CD4-positive, alpha-beta memory T cell (primary cell): ENCODE data around the gene DIP2C. TPM values are rescaled to one million over a fixed set of nuclear protein-coding genes. Genes with fewer than 3 reads are reported as not detected.

ENCODE experiments used
- CTCF ChIA-PET: fragments of 350-600 bp; sonication (Branson Sonifier 250); formaldehyde crosslinking; loops from one replicate; lab custom pipeline; 2021; ENCODE audit warnings: inconsistent platforms; ENCODE audit not compliant: partially characterized antibody; lab: Charles Lee
- POLR2A ChIA-PET: fragments of 350-600 bp; sonication (Branson Sonifier 250); formaldehyde crosslinking; loops from one replicate; lab custom pipeline; 2021; ENCODE audit not compliant: partially characterized antibody; lab: Charles Lee
- DNase-seq, 5 donors: peaks; one replicate each; pipeline versions ENCODE4 v3.0.0 to v3.0.0-alpha.2; 2020 to 2022; ENCODE audit warnings: mixed read lengths in 1 of 5
- H3K27ac ChIP-seq: one replicate; pipeline ENCODE4 v1.7.0; 2013; ENCODE audit warnings: low read depth, low read length
- H3K27me3 ChIP-seq: 2 replicates; pipeline ENCODE4 v1.7.0; 2013; ENCODE audit warnings: mild to moderate bottlenecking, low read length, moderate library complexity; ENCODE audit not compliant: insufficient read depth
- H3K36me3 ChIP-seq: 2 replicates; pipeline ENCODE4 v1.7.0; 2013; ENCODE audit warnings: mild to moderate bottlenecking, low read length, moderate library complexity; ENCODE audit not compliant: insufficient read depth
- H3K4me1 ChIP-seq: 2 replicates; pipeline ENCODE4 v1.7.0; 2013; ENCODE audit warnings: mild to moderate bottlenecking, low read length, moderate library complexity; ENCODE audit not compliant: insufficient read depth
- H3K4me3 ChIP-seq, 2 donors: one replicate each; pipeline ENCODE4 v1.7.0; 2013; ENCODE audit warnings: low read length in 2 of 2, mild to moderate bottlenecking in 1 of 2
- H3K9me3 ChIP-seq, 2 donors: one replicate each; pipeline ENCODE4 v1.7.0; 2013; ENCODE audit warnings: low read length in 2 of 2, control low read depth in 1 of 2; ENCODE audit not compliant: control insufficient read depth in 1 of 2
- H3K27ac Mint-ChIP-seq, 7 donors: one replicate each; pipeline ENCODE4 v1.8.0; 2020 to 2021; ENCODE audit warnings: mixed read lengths in 7 of 7, mild to moderate bottlenecking in 6 of 7, inconsistent platforms in 3 of 7, moderate library complexity in 3 of 7
- H3K27me3 Mint-ChIP-seq, 2 donors: one replicate each; pipeline ENCODE4 v1.8.0; 2020 to 2021; ENCODE audit warnings: mixed read lengths in 2 of 2
- H3K36me3 Mint-ChIP-seq, 2 donors: one replicate each; pipeline ENCODE4 v1.8.0; 2020 to 2021; ENCODE audit warnings: mixed read lengths in 2 of 2, inconsistent platforms in 1 of 2, mild to moderate bottlenecking in 1 of 2
- H3K4me1 Mint-ChIP-seq, 4 donors: one replicate each; pipeline ENCODE4 v1.8.0; 2020 to 2021; ENCODE audit warnings: mixed read lengths in 4 of 4, mild to moderate bottlenecking in 1 of 4
- H3K4me3 Mint-ChIP-seq, 8 donors: one replicate each; pipeline ENCODE4 v1.8.0; 2020 to 2021; ENCODE audit warnings: mixed read lengths in 8 of 8, mild to moderate bottlenecking in 7 of 8, moderate library complexity in 6 of 8, inconsistent platforms in 3 of 8
- H3K9me3 Mint-ChIP-seq, 8 donors: one replicate each; pipeline ENCODE4 v1.8.0; 2020 to 2021; ENCODE audit warnings: mixed read lengths in 8 of 8, mild to moderate bottlenecking in 5 of 8, inconsistent platforms in 3 of 8, moderate library complexity in 1 of 8
- intact Hi-C: fragments of 100-400 bp; cut with micrococcal nuclease; formaldehyde crosslinking; loops from one replicate; pipeline ENCODE4 v1.15.1; 2023
- polyA plus RNA-seq, 2 donors: library from polyadenylated mRNA; unstranded; fragments of 300-500 nt; fragmentation: Illumina TruSeq; gene quantifications; one replicate each; pipeline ENCODE4 v1.2.3, GENCODE V29; 2021
- total RNA-seq, 2 experiments: library from RNA; stranded (reverse); gene quantifications; one replicate each; pipeline ENCODE4 v1.2.3, GENCODE V29; 2021

DIP2C gene
- total and polyA plus RNA-seq, 4 experiments from 2014 or later = 1.1 to 6.0 (median 3.9) TPM

- H3K4me3 Mint-ChIP-seq = no peak overlapping the region
- Histone ChIP-seq H3K27me3 (no peaks in the 10 kb centered on the region), H3K9me3 (no peaks in the 10 kb centered on the region), H3K27ac (no peak overlapping the region), H3K4me3 (no peak overlapping the region), H3K4me1 (no peaks in the 10 kb centered on the region), H3K36me3 (no peaks in the 10 kb centered on the region)
- H3K36me3 Mint-ChIP-seq = no peaks in the 10 kb centered on the region
- peaks cover 0 to 1% (median 0%) of the 10 kb centered on the region in 4 donors for H3K4me1 Mint-ChIP-seq
- intact Hi-C loops = no loop called here
- H3K27me3 Mint-ChIP-seq = peaks cover 9 to 20% of the 10 kb centered on the region in 2 donors
- no peak for DNase-seq
- H3K27ac Mint-ChIP-seq = no peak overlapping the region
- no peaks in the 10 kb centered on the region for H3K9me3 Mint-ChIP-seq
- CTCF ChIA-PET = no interaction called here
- POLR2A ChIA-PET = no interaction called here
These were observed 50.3 kb downstream of the DIP2C start for GRCh38 chr10:639001-639750.

- Histone ChIP-seq H3K36me3 (no peaks in the 10 kb centered on the region), H3K4me1 (no peaks in the 10 kb centered on the region), H3K4me3 (no peak overlapping the region), H3K9me3 (no peaks in the 10 kb centered on the region), H3K27ac (no peak overlapping the region), H3K27me3 (no peaks in the 10 kb centered on the region)
- Mint-ChIP-seq H3K36me3 (no peaks in the 10 kb centered on the region), H3K27me3 (peaks cover 9 to 20% of the 10 kb centered on the region in 2 donors), H3K4me1 (peaks cover 0 to 1% (median 0%) of the 10 kb centered on the region in 4 donors), H3K4me3 (no peak overlapping the region), H3K9me3 (no peaks in the 10 kb centered on the region), H3K27ac (no peak overlapping the region)
- DNase-seq = no peak
- ChIA-PET CTCF (no interaction called here), POLR2A (no interaction called here)
- intact Hi-C loops = no loop called here
These were observed 51.7 kb downstream of the DIP2C start for GRCh38 chr10:637771-638195.

GRCh38 chr10:637221-637620, 52.2 kb downstream of the DIP2C start:
- H3K4me1 ChIP-seq = no peaks in the 10 kb centered on the region
- no peak overlapping the region for H3K4me3 Mint-ChIP-seq
- CTCF ChIA-PET = no interaction called here
- DNase-seq = no peak
- H3K4me3 ChIP-seq = no peak overlapping the region
- no peak overlapping the region for H3K27ac ChIP-seq
- no peaks in the 10 kb centered on the region for H3K36me3 Mint-ChIP-seq
- no peaks in the 10 kb centered on the region for H3K9me3 ChIP-seq
- H3K4me1 Mint-ChIP-seq = peaks cover 0 to 1% (median 0%) of the 10 kb centered on the region in 4 donors
- H3K9me3 Mint-ChIP-seq = no peaks in the 10 kb centered on the region
- peak overlapping the region in 1 of 7 donors; percentile 37 for H3K27ac Mint-ChIP-seq
- H3K36me3 ChIP-seq = no peaks in the 10 kb centered on the region
- peaks cover 9 to 20% of the 10 kb centered on the region in 2 donors for H3K27me3 Mint-ChIP-seq
- no peaks in the 10 kb centered on the region for H3K27me3 ChIP-seq
- intact Hi-C loops = no loop called here
- POLR2A ChIA-PET = no interaction called here

GRCh38 chr10:636769-637168, 52.7 kb downstream of the DIP2C start:
- Histone ChIP-seq H3K4me3 (no peak overlapping the region), H3K27ac (no peak overlapping the region), H3K36me3 (no peaks in the 10 kb centered on the region), H3K27me3 (no peaks in the 10 kb centered on the region), H3K9me3 (no peaks in the 10 kb centered on the region), H3K4me1 (no peaks in the 10 kb centered on the region)
- Mint-ChIP-seq H3K4me3 (no peak overlapping the region), H3K27me3 (peaks cover 9 to 20% of the 10 kb centered on the region in 2 donors), H3K9me3 (no peaks in the 10 kb centered on the region), H3K36me3 (no peaks in the 10 kb centered on the region), H3K27ac (no peak overlapping the region), H3K4me1 (peaks cover 0 to 1% (median 0%) of the 10 kb centered on the region in 4 donors)
- intact Hi-C loops = no loop called here
- POLR2A ChIA-PET = no interaction called here
- CTCF ChIA-PET = no interaction called here
- no peak for DNase-seq

- no peak for DNase-seq
- POLR2A ChIA-PET = no interaction called here
These were observed 53.3 kb downstream of the DIP2C start for GRCh38 chr10:636016-636730.

GRCh38 chr10:635088-635861, 54.2 kb downstream of the DIP2C start:
- intact Hi-C loops = no loop called here
- Histone ChIP-seq H3K9me3 (no peaks in the 10 kb centered on the region), H3K27ac (no peak overlapping the region), H3K4me3 (no peak overlapping the region), H3K27me3 (no peaks in the 10 kb centered on the region), H3K36me3 (no peaks in the 10 kb centered on the region), H3K4me1 (no peaks in the 10 kb centered on the region)
- no peaks in the 10 kb centered on the region for H3K36me3 Mint-ChIP-seq
- no peak for DNase-seq
- CTCF ChIA-PET = no interaction called here
- no peaks in the 10 kb centered on the region for H3K9me3 Mint-ChIP-seq
- POLR2A ChIA-PET = no interaction called here
- H3K27ac Mint-ChIP-seq = no peak overlapping the region
- H3K4me3 Mint-ChIP-seq = no peak overlapping the region
- peaks cover 0 to 1% (median 0%) of the 10 kb centered on the region in 4 donors for H3K4me1 Mint-ChIP-seq
- peaks cover 9 to 20% of the 10 kb centered on the region in 2 donors for H3K27me3 Mint-ChIP-seq

More at GRCh38 chr10:636016-636730, 53.3 kb downstream of the DIP2C start:
- intact Hi-C loops = no loop called here
- Mint-ChIP-seq H3K9me3 (no peaks in the 10 kb centered on the region), H3K27me3 (peaks cover 9 to 20% of the 10 kb centered on the region in 2 donors), H3K4me3 (no peak overlapping the region), H3K36me3 (no peaks in the 10 kb centered on the region), H3K27ac (no peak overlapping the region), H3K4me1 (peaks cover 0 to 1% (median 0%) of the 10 kb centered on the region in 4 donors)
- no peak overlapping the region for H3K4me3 ChIP-seq
- no peak overlapping the region for H3K27ac ChIP-seq
- no peaks in the 10 kb centered on the region for H3K9me3 ChIP-seq
- no peaks in the 10 kb centered on the region for H3K36me3 ChIP-seq
- CTCF ChIA-PET = no interaction called here
- H3K4me1 ChIP-seq = no peaks in the 10 kb centered on the region
- H3K27me3 ChIP-seq = no peaks in the 10 kb centered on the region

GRCh38 chr10:634256-634655, 55.2 kb downstream of the DIP2C start:
- H3K9me3 Mint-ChIP-seq = no peaks in the 10 kb centered on the region
- no peak overlapping the region for H3K4me3 ChIP-seq
- no peaks in the 10 kb centered on the region for H3K36me3 Mint-ChIP-seq
- H3K4me1 Mint-ChIP-seq = peaks cover 0 to 5% (median 2%) of the 10 kb centered on the region in 4 donors
- H3K9me3 ChIP-seq = no peaks in the 10 kb centered on the region
- no peaks in the 10 kb centered on the region for H3K27me3 ChIP-seq
- ChIA-PET POLR2A (no interaction called here), CTCF (no interaction called here)
- no peak overlapping the region for H3K27ac Mint-ChIP-seq
- intact Hi-C loops = no loop called here
- peaks cover 12 to 20% of the 10 kb centered on the region in 2 donors for H3K27me3 Mint-ChIP-seq
- DNase-seq = no peak
- H3K4me1 ChIP-seq = no peaks in the 10 kb centered on the region
- no peak overlapping the region for H3K4me3 Mint-ChIP-seq
- H3K36me3 ChIP-seq = no peaks in the 10 kb centered on the region
- H3K27ac ChIP-seq = no peak overlapping the region
